Endometrium (tissue), 2 donors: ENCODE results near the gene RNF5.
"Not testable (repeated sequence)": the region's sequence is repeated elsewhere in the genome, so short reads cannot be mapped to it uniquely, and the experiment has no call there.

Source experiments
- FAIRE-seq: peaks from 2 replicates; lab custom pipeline; 2012; peaks lifted over from hg19 to GRCh38; lab: Jason Lieb, UNC
- donor health status: control.
- donor health status: control.

Gene RNF5

DNA sequence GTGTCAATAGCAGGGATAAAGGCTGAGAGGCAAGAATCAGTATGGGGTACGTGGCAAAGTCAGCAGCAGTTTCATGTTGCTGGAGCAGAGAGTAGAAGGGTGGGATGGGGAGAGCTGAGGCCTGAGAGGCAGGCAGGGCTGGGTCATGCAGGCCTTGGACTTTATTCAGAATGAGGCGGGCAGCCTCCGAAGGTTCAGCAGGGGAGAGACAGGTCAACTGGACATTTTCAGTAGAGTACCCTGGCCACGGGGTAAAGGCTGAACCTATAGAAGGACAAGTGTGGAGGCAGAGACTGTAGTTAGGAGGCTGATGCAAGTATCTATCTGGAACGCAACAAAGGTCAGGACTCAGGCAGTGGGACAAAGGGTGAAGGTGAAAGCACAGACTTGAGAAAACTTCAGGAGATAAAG lies 32.0 kb downstream of the RNF5 start:
- no peak for FAIRE-seq

- FAIRE-seq, result not testable (repeated sequence)
Measured at GRCh38 chr6:32211432-32211831, 33.2 kb downstream of the RNF5 start.

GRCh38 chr6:32212076-32212760 lies 34.0 kb downstream of the RNF5 start:
- no peak for FAIRE-seq

DNA sequence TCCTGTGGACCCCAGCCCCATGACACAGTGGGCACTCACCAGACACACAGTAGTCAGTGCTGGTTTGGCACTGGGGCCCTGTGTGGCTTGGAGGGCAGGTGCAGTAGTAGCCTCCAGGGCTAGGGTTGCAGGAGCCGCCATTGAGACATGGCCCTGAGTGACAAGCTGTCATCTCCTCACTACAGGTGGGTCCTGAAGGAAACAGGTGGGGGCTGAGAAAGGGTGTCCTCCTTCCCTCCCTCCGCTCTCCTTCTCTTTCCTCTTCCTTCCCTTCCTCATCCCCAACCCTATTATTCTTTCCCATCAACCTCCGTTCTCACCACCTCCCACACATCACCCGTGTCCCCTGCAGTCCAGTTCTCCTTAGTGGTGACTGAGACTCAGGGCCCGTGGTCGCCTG lies 35.4 kb downstream of the RNF5 start:
- FAIRE-seq, result no peak

DNA sequence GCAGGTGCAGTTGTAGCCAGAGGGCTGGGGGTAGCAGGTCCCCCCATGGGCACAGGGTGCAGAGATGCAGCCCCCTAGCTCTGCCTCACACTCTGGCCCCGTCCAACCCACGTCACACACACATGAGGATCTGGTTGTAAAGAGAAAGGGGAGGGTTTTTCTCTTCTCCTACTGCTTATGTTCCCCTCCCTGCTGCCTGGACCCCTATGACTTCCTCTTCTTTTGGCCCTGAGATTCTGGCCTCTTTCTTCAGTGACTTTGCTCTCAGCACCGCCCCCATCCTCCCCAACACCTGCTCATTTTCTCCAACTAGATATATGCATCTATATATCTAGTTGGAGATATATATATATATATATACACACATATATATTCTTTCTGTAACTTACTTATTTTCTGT lies 35.9 kb downstream of the RNF5 start:
- no peak for FAIRE-seq

DNA sequence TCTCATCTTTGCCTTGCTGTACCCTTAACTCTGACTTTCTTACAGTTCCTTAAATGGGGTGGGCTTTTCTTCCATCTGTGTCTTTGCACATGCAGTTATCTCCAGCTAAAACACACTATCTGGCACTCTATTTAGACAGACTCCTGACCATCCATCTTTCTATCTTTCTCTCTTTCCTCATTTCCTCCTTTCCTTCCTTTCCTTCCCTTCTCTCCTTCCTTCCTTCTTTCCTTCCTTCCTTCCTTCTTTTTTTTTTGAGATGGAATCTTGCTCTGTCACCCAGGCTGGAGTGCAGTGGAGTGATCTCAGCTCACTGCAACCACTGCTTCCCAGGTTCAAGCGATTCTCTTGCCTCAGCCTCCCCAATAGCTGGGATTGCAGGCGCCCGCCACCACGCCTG lies 37.4 kb downstream of the RNF5 start:
- no peak for FAIRE-seq

- no peak for FAIRE-seq
Measured at GRCh38 chr6:32216285-32216684, 38.1 kb downstream of the RNF5 start.

DNA sequence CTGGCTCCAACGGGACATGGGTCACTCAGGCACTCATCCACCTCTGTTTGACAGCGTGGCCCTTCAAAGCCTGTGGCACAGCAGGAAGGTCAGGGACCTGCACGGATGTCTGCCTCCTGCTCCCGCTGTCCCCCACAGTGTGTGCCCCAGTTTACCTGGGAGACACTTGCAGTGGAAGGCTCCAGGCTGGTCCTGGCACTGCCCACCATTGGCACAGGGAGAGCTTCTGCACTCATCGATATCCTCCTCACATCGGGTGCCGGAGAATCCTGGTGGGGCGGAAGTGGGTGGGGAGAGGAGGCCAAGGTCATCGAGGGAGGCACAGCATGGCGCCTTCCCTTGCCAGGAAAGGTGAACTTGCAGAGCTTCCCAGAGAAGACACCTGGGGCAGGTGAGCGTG lies 38.8 kb downstream of the RNF5 start:
- no peak for FAIRE-seq

GRCh38 chr6:32218167-32218566 lies 40.0 kb downstream of the RNF5 start:
- FAIRE-seq, result no peak

GRCh38 chr6:32220021-32220420 lies 41.8 kb downstream of the RNF5 start:
- FAIRE-seq, result no peak

DNA sequence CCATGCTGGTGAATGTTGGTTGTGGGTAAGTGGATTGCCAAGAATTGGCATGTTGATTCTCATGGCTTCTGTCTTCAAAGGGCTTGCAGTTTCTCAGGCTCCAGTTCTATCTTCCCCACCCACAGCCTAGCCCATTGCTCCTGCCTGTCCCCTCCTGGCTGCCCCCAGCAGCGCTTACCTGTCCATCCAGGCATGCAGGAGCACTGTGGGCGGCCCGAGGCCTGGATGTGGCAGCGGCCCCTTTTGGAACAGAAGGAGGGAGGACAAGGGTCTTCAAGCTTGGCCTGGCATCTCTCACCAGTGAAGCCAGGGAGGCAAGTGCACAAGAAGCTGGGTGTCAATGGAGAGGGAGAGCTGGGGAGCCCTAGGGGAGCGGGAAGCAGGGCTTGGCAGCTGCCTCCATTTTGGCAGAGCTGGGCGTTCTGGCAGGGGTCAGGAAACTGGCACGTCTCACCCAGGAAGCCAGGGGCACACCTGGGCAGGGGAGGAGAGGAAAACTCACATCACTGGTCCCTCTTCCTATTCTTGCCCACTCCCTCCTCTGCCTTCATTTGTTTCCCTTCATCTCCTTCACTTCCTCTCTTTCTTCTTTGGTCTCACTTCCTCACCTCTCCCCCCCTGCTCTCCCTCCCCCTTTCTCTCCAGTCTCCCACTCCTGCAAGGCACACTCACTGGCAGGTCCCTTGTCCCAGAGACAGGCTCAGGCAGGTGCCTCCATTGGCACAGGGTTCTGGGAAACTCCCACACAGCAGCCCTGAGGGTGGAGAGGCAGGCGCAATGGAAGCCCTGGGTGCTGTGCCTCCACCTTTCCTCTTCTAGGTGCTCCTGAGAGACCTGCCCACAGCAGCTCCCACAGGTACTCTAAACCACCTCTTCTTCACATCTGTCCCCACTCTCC lies 44.4 kb downstream of the RNF5 start:
- no peak for FAIRE-seq

GRCh38 chr6:32223258-32224235 lies 45.3 kb downstream of the RNF5 start, which contains the start of gene NOTCH4:
NOTCH4 (minus strand) TSS chr6:32224067; CDS start chr6:32223928, 139 bp downstream.
- no peak for FAIRE-seq

DNA sequence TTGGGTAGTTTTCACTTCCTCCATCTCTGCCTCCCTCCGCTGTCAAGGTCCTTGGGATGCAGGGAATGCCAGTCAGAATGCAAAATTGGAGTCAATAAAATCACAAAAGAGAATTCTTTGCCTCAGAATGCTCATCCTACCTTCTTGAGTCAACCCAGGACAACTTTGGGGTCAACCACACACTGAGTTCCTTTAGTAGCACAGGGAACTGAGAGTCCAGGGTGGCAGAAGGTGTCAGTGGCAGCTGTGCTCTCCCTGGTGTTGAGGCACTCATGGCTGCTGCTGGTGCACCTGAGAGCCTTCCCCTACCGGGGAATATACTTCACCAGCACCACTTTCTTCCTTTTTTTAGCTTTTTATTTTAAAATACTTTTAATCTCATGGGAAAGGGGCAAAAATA lies 46.5 kb downstream of the RNF5 start:
- FAIRE-seq, result no peak

GRCh38 chr6:32226434-32226833 lies 48.2 kb downstream of the RNF5 start:
- FAIRE-seq, result no peak
